Activated CD4-positive, alpha-beta T cell treated with anti-CD3 and anti-CD28 coated beads, Interleukin-2, amount 10 ng/mL, durations not matched to agents 7 days and 5 days (primary cell): ENCODE results near the gene AP2A1. TPM values are rescaled to one million over a fixed set of nuclear protein-coding genes. Genes with fewer than 3 reads are reported as not detected.

ENCODE experiments used
- CTCF ChIA-PET: fragments of 350-600 bp; sonication (Branson Sonifier 250); formaldehyde crosslinking; loops from one replicate; lab custom pipeline; 2021; ENCODE audit warnings: antibody characterized with exemption; lab: Charles Lee
- POLR2A ChIA-PET: fragments of 350-600 bp; sonication (Branson Sonifier 250); formaldehyde crosslinking; loops from one replicate; lab custom pipeline; 2021; ENCODE audit warnings: antibody characterized with exemption; lab: Charles Lee
- DNase-seq: peaks from one replicate; pipeline ENCODE4 v3.0.0-alpha.2; 2020
- H3K27ac Mint-ChIP-seq: one replicate; pipeline ENCODE4 v1.8.0; 2021; ENCODE audit warnings: mild to moderate bottlenecking, moderate library complexity, mixed read lengths
- H3K27me3 Mint-ChIP-seq: one replicate; pipeline ENCODE4 v1.8.0; 2021; ENCODE audit warnings: mixed read lengths
- H3K36me3 Mint-ChIP-seq: one replicate; pipeline ENCODE4 v1.8.0; 2021; ENCODE audit warnings: low read depth, mixed read lengths
- H3K4me1 Mint-ChIP-seq: one replicate; pipeline ENCODE4 v1.8.0; 2021; ENCODE audit warnings: mixed read lengths
- H3K4me3 Mint-ChIP-seq: one replicate; pipeline ENCODE4 v1.8.0; 2021; ENCODE audit warnings: mild to moderate bottlenecking, moderate library complexity, mixed read lengths
- H3K9me3 Mint-ChIP-seq: one replicate; pipeline ENCODE4 v1.8.0; 2021; ENCODE audit warnings: mixed read lengths
- total RNA-seq, 2 experiments: library from RNA; stranded (reverse); gene quantifications; one replicate each; pipeline ENCODE4 v1.2.3, GENCODE V29; 2021

AP2A1 gene
- total RNA-seq, 2 experiments from 2014 or later = 77.2 to 87.9 TPM

DNA sequence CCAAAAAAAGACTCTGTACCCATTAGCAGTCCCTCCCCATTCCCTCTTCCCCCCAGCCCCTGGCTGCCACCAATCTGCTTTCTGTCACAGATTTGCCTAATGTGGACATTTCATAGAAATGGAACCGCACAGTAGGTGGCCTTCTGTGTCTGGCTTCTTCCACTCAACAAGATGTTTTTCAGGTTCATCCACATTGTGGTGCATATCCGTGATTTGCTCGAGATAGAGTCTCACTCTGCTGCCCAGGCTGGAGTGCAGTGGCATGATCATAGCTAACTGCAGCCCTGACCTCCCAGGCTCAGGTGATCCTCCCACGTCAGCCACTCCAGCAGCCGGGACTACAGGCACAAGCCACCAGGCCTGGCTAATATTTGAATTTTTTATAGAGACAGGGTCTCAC is 20.9 kb downstream of the AP2A1 start:
- CTCF ChIA-PET = no interaction called here
- Mint-ChIP-seq H3K4me1 (no peaks in the 10 kb centered on the region), H3K27ac (no peak overlapping the region), H3K9me3 (no peaks in the 10 kb centered on the region), H3K4me3 (no peak overlapping the region), H3K27me3 (no peaks in the 10 kb centered on the region), H3K36me3 (peaks cover 47% of the 10 kb centered on the region)
- no peak for DNase-seq
- POLR2A ChIA-PET = no interaction called here

GRCh38 chr19:49788857-49789256 is 22.1 kb downstream of the AP2A1 start:
- no peak overlapping the region for H3K27ac Mint-ChIP-seq
- H3K36me3 Mint-ChIP-seq = peaks cover 42% of the 10 kb centered on the region
- CTCF ChIA-PET = no interaction called here
- POLR2A ChIA-PET = no interaction called here
- no peak overlapping the region for H3K4me3 Mint-ChIP-seq
- H3K27me3 Mint-ChIP-seq = no peaks in the 10 kb centered on the region
- no peaks in the 10 kb centered on the region for H3K4me1 Mint-ChIP-seq
- no peaks in the 10 kb centered on the region for H3K9me3 Mint-ChIP-seq
- no peak for DNase-seq

DNA sequence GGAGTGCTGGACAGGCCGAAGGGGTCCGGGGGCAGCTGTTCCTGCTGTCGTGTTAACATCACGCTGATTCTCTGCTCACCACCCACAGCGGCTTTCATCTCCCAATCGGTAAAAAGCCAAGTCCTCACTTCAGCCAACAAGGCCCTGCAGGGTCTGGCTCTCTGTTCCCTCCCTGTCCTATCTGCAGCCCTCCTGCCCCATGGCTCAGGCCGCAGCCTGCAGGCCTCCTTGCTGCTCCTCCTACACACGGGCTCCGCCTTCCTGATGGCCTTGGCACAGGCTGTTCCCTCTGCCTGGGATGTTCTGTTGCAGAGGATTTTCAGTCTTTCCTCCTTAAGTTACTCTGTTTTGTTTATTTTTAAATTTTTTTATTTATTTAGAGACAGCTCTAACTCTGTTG is 24.1 kb downstream of the AP2A1 start:
- Mint-ChIP-seq H3K27ac (no peak overlapping the region), H3K4me1 (no peaks in the 10 kb centered on the region), H3K36me3 (peaks cover 40% of the 10 kb centered on the region), H3K9me3 (no peaks in the 10 kb centered on the region), H3K4me3 (no peak overlapping the region), H3K27me3 (no peaks in the 10 kb centered on the region)
- no peak for DNase-seq
- CTCF ChIA-PET = no interaction called here
- POLR2A ChIA-PET = no interaction called here

DNA sequence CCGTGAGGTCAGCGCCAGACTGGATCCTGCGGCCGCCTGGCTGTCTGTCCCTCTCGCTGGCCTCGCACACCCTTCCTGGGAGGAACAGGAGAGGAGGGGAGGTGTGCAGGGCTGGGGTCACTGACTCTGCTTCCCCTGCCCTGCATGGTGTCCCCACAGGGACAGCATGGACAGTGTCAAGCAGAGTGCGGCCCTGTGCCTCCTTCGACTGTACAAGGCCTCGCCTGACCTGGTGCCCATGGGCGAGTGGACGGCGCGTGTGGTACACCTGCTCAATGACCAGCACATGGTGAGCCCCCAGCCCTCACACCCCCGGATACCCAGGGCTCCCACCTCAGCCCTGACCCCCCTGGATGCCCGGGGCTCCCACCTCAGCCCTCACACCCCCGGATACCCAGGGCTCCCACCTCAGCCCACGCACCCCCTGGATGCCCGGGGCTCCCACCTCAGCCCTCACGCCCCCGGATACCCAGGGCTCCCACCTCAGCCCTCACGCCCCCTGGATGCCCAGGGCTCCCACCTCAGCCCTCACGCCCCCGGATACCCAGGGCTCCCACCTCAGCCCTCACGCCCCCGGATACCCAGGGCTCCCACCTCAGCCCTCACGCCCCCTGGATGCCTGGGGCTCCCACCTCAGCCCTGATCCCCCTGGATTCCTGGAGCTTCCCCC is 25.1 kb downstream of the AP2A1 start:
- H3K36me3 Mint-ChIP-seq = peaks cover 44% of the 10 kb centered on the region
- CTCF ChIA-PET = no interaction called here

GRCh38 chr19:49792829-49793560 is 26.2 kb downstream of the AP2A1 start:
- H3K4me1 Mint-ChIP-seq = no peaks in the 10 kb centered on the region
- no peaks in the 10 kb centered on the region for H3K27me3 Mint-ChIP-seq
- CTCF ChIA-PET = interaction anchor here (0.7 kb wide), 1 partner anchor 14 kb away, joined by 3 read pairs; no protein-coding TSS in a partner anchor
- POLR2A ChIA-PET = interaction anchor here (0.7 kb wide), 1 partner anchor 26 kb away, joined by 3 read pairs; the partner anchor contains the start of gene AP2A1
- no peak overlapping the region for H3K27ac Mint-ChIP-seq
- H3K9me3 Mint-ChIP-seq = no peaks in the 10 kb centered on the region
- no peak overlapping the region for H3K4me3 Mint-ChIP-seq
- no peak for DNase-seq
- H3K36me3 Mint-ChIP-seq = peaks cover 41% of the 10 kb centered on the region

More for the DNA sequence above, 25.1 kb downstream of the AP2A1 start:
- no peak for DNase-seq
- no peak overlapping the region for H3K27ac Mint-ChIP-seq
- no peaks in the 10 kb centered on the region for H3K9me3 Mint-ChIP-seq
- POLR2A ChIA-PET = no interaction called here
- no peak overlapping the region for H3K4me3 Mint-ChIP-seq
- H3K4me1 Mint-ChIP-seq = no peaks in the 10 kb centered on the region
- H3K27me3 Mint-ChIP-seq = no peaks in the 10 kb centered on the region

DNA sequence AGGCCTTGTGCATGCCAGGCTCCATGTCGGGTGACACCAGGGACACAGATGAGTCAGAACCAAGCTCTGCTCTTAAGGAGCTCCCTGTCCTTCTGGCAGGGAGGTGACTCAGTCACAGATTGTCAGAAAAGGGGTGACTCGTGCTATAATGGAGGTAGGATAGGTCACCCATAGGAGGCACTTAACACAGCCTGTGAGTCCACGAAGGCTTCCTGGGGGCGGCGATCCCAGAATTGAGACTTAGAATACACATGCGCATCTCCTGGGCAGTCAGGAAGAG is 26.7 kb downstream of the AP2A1 start:
- ChIA-PET CTCF (interaction anchor here (0.7 kb wide), 1 partner anchor 14 kb away, joined by 3 read pairs; no protein-coding TSS in a partner anchor), POLR2A (interaction anchor here (0.7 kb wide), 1 partner anchor 27 kb away, joined by 3 read pairs; the partner anchor contains the start of gene AP2A1)
- Mint-ChIP-seq H3K36me3 (peaks cover 37% of the 10 kb centered on the region), H3K27ac (no peak overlapping the region), H3K4me1 (no peaks in the 10 kb centered on the region), H3K9me3 (no peaks in the 10 kb centered on the region), H3K4me3 (no peak overlapping the region), H3K27me3 (no peaks in the 10 kb centered on the region)
- no peak for DNase-seq

GRCh38 chr19:49795615-49796014 is 28.8 kb downstream of the AP2A1 start:
- CTCF ChIA-PET = interaction anchor here (1.4 kb wide), 2 partner anchors 10 to 18 kb away, joined by 3 to 4 read pairs; partner anchors contain the start of gene FUZ

GRCh38 chr19:49798574-49798973 is 31.8 kb downstream of the AP2A1 start:
- Mint-ChIP-seq H3K4me1 (no peaks in the 10 kb centered on the region), H3K27me3 (no peaks in the 10 kb centered on the region), H3K27ac (no peak overlapping the region), H3K36me3 (peaks cover 36% of the 10 kb centered on the region), H3K4me3 (no peak overlapping the region), H3K9me3 (no peaks in the 10 kb centered on the region)
- ChIA-PET CTCF (interaction anchor here (0.6 to 1.2 kb wide), 2 partner anchors 9 to 13 kb away, joined by 3 to 4 read pairs; no protein-coding TSS in a partner anchor), POLR2A (no interaction called here)
- no peak for DNase-seq

More at GRCh38 chr19:49795615-49796014, 28.8 kb downstream of the AP2A1 start:
- POLR2A ChIA-PET = no interaction called here
- Mint-ChIP-seq H3K36me3 (peaks cover 36% of the 10 kb centered on the region), H3K27me3 (no peaks in the 10 kb centered on the region), H3K9me3 (no peaks in the 10 kb centered on the region), H3K4me3 (no peak overlapping the region), H3K4me1 (no peaks in the 10 kb centered on the region), H3K27ac (no peak overlapping the region)
- DNase-seq = no peak

- Mint-ChIP-seq H3K9me3 (no peaks in the 10 kb centered on the region), H3K27ac (no peak overlapping the region), H3K4me1 (no peaks in the 10 kb centered on the region), H3K4me3 (no peak overlapping the region), H3K36me3 (peaks cover 37% of the 10 kb centered on the region), H3K27me3 (no peaks in the 10 kb centered on the region)
- POLR2A ChIA-PET = no interaction called here
- DNase-seq = no peak
- CTCF ChIA-PET = no interaction called here
Observed at GRCh38 chr19:49799271-49799797, 32.5 kb downstream of the AP2A1 start.

GRCh38 chr19:49799798-49800376 is 33.1 kb downstream of the AP2A1 start:
- Mint-ChIP-seq H3K4me3 (no peak overlapping the region), H3K9me3 (no peaks in the 10 kb centered on the region), H3K27me3 (no peaks in the 10 kb centered on the region), H3K36me3 (peaks cover 35% of the 10 kb centered on the region), H3K4me1 (no peaks in the 10 kb centered on the region), H3K27ac (no peak overlapping the region)
- CTCF ChIA-PET = no interaction called here
- DNase-seq = no peak
- POLR2A ChIA-PET = no interaction called here

DNA sequence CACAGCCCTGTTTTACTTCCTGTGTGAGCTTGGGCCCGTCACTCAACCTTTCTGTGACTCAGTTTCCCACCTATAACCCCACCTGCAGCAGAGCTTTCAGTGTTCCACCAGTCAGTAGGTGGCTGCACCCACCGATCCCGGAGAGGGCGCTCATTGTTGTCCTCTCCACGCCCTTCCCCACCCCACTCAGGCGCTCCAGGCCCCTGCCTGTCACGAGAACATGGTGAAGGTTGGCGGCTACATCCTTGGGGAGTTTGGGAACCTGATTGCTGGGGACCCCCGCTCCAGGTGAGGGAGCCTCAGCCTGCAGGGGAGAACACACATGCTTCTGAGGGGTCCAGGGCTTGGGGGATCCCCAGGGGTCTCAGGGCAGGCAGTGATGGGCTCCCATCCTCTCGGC is 34.0 kb downstream of the AP2A1 start:
- H3K9me3 Mint-ChIP-seq = no peaks in the 10 kb centered on the region
- CTCF ChIA-PET = interaction anchor here (1.0 kb wide), 1 partner anchor 12 kb away, joined by 3 read pairs; the partner anchor contains the start of gene FUZ
- no peaks in the 10 kb centered on the region for H3K27me3 Mint-ChIP-seq
- no peaks in the 10 kb centered on the region for H3K4me1 Mint-ChIP-seq
- peaks cover 32% of the 10 kb centered on the region for H3K36me3 Mint-ChIP-seq
- no peak overlapping the region for H3K27ac Mint-ChIP-seq
- no peak overlapping the region for H3K4me3 Mint-ChIP-seq
- DNase-seq = no peak
- POLR2A ChIA-PET = no interaction called here

DNA sequence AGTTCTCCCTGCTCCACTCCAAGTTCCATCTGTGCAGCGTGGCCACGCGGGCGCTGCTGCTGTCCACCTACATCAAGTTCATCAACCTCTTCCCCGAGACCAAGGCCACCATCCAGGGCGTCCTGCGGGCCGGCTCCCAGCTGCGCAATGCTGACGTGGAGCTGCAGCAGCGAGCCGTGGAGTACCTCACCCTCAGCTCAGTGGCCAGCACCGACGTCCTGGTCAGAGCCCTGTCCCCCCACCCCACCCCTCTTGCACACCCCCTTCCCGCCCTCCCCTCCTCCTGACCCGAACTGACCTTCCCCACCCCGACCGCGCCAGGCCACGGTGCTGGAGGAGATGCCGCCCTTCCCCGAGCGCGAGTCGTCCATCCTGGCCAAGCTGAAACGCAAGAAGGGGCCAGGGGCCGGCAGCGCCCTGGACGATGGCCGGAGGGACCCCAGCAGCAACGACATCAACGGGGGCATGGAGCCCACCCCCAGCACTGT is 34.6 kb downstream of the AP2A1 start:
- Mint-ChIP-seq H3K27me3 (no peaks in the 10 kb centered on the region), H3K27ac (no peak overlapping the region), H3K4me3 (no peak overlapping the region), H3K36me3 (peaks cover 31% of the 10 kb centered on the region), H3K4me1 (peaks cover 3% of the 10 kb centered on the region), H3K9me3 (no peaks in the 10 kb centered on the region)
- ChIA-PET CTCF (interaction anchor here (1.0 kb wide), 1 partner anchor 12 kb away, joined by 3 read pairs; the partner anchor contains the start of gene FUZ), POLR2A (no interaction called here)
- no peak for DNase-seq
